Brain microvascular endothelial cell (primary cell): Measurements from ENCODE around the gene PARVG.

Experiments used
- DNase-seq: peaks from one replicate; pipeline ENCODE4 v3.0.0-alpha.2; 2020
- H3K27ac ChIP-seq: fragments of 250-450 bp; sonication (Bioruptor Pico); 2 replicates; pipeline ENCODE4 v1.5.1; 2020; ENCODE audit warnings: mild to moderate bottlenecking, moderate library complexity
- H3K27me3 ChIP-seq: fragments of 250-450 bp; sonication (Bioruptor Pico); replicated peaks from 2 replicates; pipeline ENCODE4 v1.5.1; 2020; ENCODE audit warnings: mild to moderate bottlenecking
- H3K36me3 ChIP-seq: fragments of 250-450 bp; sonication (Bioruptor Pico); replicated peaks from 2 replicates; pipeline ENCODE4 v1.5.1; 2020; ENCODE audit warnings: mild to moderate bottlenecking
- H3K4me3 ChIP-seq: 2 replicates; pipeline ENCODE4 v1.5.1; 2011; ENCODE audit warnings: low read depth, mild to moderate bottlenecking, control low read depth, low read length, moderate library complexity
- in situ Hi-C: cut with HindIII; loops from 2 replicates; pipeline ENCODE4 v1.10.0; 2017; ENCODE audit warnings: low sequenced_read_pairs, low pct_ligation_motif_present
- TF ChIP-seq, protein P1 (sequence below): IDR thresholded peaks from 2 replicates; pipeline ENCODE4 v1.5.1; 2011; ENCODE audit warnings: low read depth, mild to moderate bottlenecking, moderate library complexity, low read length, control low read depth, inconsistent platforms; ENCODE audit errors: missing control alignments

The PARVG gene

DNA sequence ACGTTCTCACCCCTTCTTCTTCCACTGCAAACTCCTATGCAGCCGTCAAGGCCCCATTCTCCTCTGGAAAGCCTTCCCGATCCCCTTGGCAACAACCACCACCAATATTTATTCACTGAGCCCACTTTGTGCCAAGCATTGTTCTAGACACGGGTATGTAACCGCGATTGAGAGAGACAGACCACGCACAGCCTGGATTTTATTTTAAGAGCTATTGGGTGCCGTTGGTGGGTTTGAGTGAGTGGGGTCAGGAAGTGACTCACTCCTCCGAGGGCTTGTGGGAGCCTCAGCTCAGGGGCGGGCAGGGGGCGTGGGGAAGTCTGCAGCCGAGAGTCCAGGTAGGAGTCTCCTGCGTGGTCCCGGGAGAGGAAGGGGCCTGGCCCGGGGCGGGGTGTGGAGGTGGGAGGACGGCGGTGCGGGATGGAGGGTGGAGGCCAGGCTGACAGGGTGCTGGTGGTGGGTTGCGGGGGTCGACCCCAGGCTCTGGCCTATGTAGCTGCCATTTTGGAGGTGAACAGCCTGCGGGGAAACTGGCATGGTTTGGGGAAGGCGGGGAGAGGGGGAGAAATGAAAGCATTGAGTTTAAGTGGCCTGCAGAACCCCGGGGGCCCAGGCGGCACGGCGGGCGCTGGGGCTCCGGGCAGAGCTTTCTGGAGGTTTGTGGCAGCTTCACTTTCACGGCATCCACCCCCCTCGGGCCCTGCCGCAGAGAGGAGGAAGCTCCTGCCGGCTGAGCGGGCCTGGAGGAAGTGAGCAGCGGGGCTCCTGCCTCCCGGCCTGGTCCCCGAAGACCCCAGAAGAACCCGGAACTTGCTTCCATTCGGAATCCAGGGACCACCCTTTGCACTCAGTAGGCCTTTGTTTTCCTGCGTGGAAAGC is 547 bp downstream of the PARVG start:
- Histone ChIP-seq H3K27me3 (peaks cover 6% of the 10 kb centered on the region), H3K27ac (no peak overlapping the region), H3K4me3 (no peak overlapping the region), H3K36me3 (no peaks in the 10 kb centered on the region)
- in situ Hi-C loops, result no loop called here
- TF ChIP-seq, protein P1, sequence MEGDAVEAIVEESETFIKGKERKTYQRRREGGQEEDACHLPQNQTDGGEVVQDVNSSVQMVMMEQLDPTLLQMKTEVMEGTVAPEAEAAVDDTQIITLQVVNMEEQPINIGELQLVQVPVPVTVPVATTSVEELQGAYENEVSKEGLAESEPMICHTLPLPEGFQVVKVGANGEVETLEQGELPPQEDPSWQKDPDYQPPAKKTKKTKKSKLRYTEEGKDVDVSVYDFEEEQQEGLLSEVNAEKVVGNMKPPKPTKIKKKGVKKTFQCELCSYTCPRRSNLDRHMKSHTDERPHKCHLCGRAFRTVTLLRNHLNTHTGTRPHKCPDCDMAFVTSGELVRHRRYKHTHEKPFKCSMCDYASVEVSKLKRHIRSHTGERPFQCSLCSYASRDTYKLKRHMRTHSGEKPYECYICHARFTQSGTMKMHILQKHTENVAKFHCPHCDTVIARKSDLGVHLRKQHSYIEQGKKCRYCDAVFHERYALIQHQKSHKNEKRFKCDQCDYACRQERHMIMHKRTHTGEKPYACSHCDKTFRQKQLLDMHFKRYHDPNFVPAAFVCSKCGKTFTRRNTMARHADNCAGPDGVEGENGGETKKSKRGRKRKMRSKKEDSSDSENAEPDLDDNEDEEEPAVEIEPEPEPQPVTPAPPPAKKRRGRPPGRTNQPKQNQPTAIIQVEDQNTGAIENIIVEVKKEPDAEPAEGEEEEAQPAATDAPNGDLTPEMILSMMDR, result no peak
- DNase-seq, result no peak

DNA sequence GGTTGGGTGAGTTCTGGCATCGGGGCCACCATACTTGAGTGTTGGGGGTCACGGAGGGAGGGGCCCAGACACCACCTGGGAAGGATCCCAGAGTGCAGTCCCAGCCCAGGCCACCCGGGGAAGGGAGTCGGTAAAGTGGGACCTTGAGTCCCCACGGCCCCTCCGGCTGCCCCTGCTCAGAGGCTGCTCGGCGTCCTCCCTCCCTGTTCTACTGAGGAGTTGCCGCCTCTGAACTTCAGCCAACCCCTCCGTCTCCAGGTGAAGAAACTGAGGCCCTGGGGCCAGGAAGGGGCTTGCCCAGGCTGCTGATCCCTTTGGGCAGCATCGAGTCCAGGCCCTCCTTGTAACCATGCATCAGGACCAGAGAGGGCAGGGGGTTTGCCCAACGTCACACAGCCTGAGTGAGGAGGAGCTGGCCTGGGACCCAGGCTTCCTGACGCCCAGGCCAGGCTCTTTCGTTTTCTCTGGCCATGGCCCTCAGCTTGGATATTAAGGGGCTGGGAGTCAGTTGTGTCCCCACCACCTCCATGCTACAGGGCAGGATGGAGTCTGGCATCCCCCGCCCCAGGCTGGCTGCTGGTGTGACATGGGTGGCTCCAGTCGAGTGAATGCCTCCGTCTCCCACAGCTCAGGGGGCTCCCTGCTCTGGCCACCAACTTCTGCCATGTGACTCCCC is 1.3 kb downstream of the PARVG start:
- no peak overlapping the region for H3K4me3 ChIP-seq
- no peak overlapping the region for H3K27ac ChIP-seq
- no peaks in the 10 kb centered on the region for H3K36me3 ChIP-seq
- DNase-seq, result no peak
- H3K27me3 ChIP-seq, result peaks cover 6% of the 10 kb centered on the region
- in situ Hi-C loops, result no loop called here
- TF ChIP-seq, protein P1, result no peak

DNA sequence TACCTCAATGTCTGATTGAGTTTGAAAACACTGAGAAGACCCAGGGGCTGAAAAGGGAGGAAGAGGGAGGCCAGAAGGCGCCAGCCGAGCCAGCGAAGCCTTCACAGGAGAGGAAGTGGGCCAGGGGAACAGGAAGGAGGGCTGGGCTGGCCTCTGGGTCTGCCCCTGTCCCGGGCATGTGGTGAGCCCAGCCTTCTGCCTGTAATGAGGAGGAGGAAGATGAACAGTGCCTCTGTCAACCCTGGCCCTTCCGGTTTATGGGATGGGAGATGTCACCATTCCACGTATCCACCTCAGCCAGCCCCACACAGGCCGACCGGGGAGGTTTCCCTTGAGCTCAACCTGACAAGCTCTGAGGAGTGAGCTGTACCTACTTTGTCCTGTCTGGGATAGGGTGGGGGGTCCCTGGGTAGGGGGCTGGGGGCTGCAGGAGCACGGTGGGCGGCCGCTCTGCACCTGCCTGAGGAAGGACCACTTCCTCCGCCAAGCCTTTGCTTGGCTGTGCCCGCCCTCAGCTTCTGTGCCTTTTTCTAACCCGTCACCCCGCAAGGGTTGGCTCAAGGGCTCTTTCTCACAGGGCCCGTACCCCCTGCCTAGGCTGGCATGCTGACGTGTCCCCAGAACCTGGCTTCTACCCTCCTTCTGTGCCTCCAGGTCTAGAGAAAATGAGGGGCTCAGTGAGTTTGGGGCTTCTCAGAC is 2.0 kb downstream of the PARVG start:
- no peak overlapping the region for H3K4me3 ChIP-seq
- peaks cover 6% of the 10 kb centered on the region for H3K27me3 ChIP-seq
- H3K27ac ChIP-seq, result no peak overlapping the region
- DNase-seq, result no peak
- in situ Hi-C loops, result no loop called here
- no peaks in the 10 kb centered on the region for H3K36me3 ChIP-seq
- TF ChIP-seq, protein P1, result no peak

DNA sequence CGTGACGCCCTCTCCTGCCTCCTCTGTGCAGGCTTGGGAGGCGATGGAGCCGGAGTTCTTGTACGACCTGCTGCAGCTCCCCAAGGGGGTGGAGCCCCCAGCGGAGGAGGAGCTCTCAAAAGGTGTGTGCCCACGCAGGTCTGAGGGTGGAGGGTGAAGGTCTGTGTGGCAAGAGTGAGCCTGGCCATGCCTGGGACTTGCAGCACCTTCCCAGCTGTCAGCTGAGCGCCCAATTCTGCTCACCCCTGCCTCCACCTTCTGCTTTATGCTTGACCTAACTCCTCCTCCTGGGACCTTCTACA is 2.5 kb downstream of the PARVG start:
- TF ChIP-seq, protein P1, result no peak
- DNase-seq, result no peak
- Histone ChIP-seq H3K27me3 (peaks cover 6% of the 10 kb centered on the region), H3K36me3 (no peaks in the 10 kb centered on the region), H3K4me3 (no peak overlapping the region), H3K27ac (no peak overlapping the region)
- in situ Hi-C loops, result no loop called here

DNA sequence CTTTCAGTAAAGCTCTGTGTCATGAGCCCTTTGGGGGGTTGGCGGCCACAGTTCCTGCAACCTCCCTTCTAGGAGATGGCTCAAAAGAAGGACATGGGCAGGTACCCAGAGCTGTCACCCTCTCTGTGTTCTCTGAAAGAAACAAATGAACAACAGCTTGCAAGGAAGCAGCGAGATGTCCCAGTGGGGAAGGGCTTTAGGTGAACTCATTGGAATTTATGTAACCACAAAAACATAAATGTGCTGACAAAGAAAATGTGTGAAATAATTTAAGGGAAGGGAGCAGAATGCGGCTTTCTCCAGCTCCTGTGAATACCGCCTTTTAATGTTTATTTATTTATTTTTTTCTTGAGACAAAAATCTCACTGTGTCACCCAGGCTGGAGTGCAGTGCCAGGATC is 3.3 kb downstream of the PARVG start:
- in situ Hi-C loops, result no loop called here

More for the DNA sequence above, 3.3 kb downstream of the PARVG start:
- Histone ChIP-seq H3K36me3 (no peaks in the 10 kb centered on the region), H3K27ac (no peak overlapping the region), H3K4me3 (no peak overlapping the region), H3K27me3 (peaks cover 6% of the 10 kb centered on the region)
- TF ChIP-seq, protein P1, result no peak
- DNase-seq, result no peak
